Muscle layer of colon (tissue), 2 donors: ENCODE data around the gene BTBD9.
A peak's percentile ranks its signal among the peaks of the same experiment; 100 is the strongest.

ENCODE experiments used
- H3K27ac ChIP-seq: one replicate; pipeline ENCODE4 v1.7.0; 2013; ENCODE audit warnings: low read depth, mild to moderate bottlenecking, low read length, moderate library complexity
- H3K27me3 ChIP-seq, 2 donors: one replicate each; pipeline ENCODE4 v1.7.0; 2013; ENCODE audit warnings: low read length in 2 of 2, mild to moderate bottlenecking in 2 of 2; ENCODE audit not compliant: insufficient read depth in 2 of 2, control insufficient read depth in 1 of 2
- H3K36me3 ChIP-seq: one replicate; pipeline ENCODE4 v1.7.0; 2013; ENCODE audit warnings: mild to moderate bottlenecking, low read length; ENCODE audit not compliant: insufficient read depth
- H3K4me1 ChIP-seq: one replicate; pipeline ENCODE4 v1.7.0; 2013; ENCODE audit warnings: mild to moderate bottlenecking, low read length; ENCODE audit not compliant: insufficient read depth
- H3K4me3 ChIP-seq, 2 donors: one replicate each; pipeline ENCODE4 v1.7.0; 2013; ENCODE audit warnings: low read length in 2 of 2, low read depth in 1 of 2, mild to moderate bottlenecking in 1 of 2, moderate library complexity in 1 of 2
- H3K9ac ChIP-seq: one replicate; pipeline ENCODE4 v1.7.0; 2013; ENCODE audit warnings: low read length
- H3K9me3 ChIP-seq: one replicate; pipeline ENCODE4 v1.7.0; 2013; ENCODE audit warnings: mild to moderate bottlenecking, low read length
- donor health status: abdominal sarcoma.
- donor health status: Adenocarcinoma of cecum.

BTBD9 gene

GRCh38 chr6:38218235-38218634, 421.5 kb downstream of the BTBD9 start:
- no peak overlapping the region for H3K9ac ChIP-seq
- H3K36me3 ChIP-seq = no peaks in the 10 kb centered on the region
- no peaks in the 10 kb centered on the region for H3K27me3 ChIP-seq
- peaks cover 9% of the 10 kb centered on the region for H3K4me1 ChIP-seq
- H3K27ac ChIP-seq = no peak overlapping the region
- H3K4me3 ChIP-seq = no peak overlapping the region
- H3K9me3 ChIP-seq = no peaks in the 10 kb centered on the region

GRCh38 chr6:38216451-38216850, 423.3 kb downstream of the BTBD9 start:
- H3K36me3 ChIP-seq = no peaks in the 10 kb centered on the region
- no peak overlapping the region for H3K4me3 ChIP-seq
- H3K4me1 ChIP-seq = peaks cover 27% of the 10 kb centered on the region

GRCh38 chr6:38215651-38216311, 423.9 kb downstream of the BTBD9 start:
- no peaks in the 10 kb centered on the region for H3K27me3 ChIP-seq
- H3K4me1 ChIP-seq = peaks cover 27% of the 10 kb centered on the region
- no peaks in the 10 kb centered on the region for H3K36me3 ChIP-seq
- no peaks in the 10 kb centered on the region for H3K9me3 ChIP-seq
- no peak overlapping the region for H3K4me3 ChIP-seq
- H3K9ac ChIP-seq = no peak overlapping the region
- H3K27ac ChIP-seq = no peak overlapping the region

More at GRCh38 chr6:38216451-38216850, 423.3 kb downstream of the BTBD9 start:
- H3K27ac ChIP-seq = no peak overlapping the region
- no peaks in the 10 kb centered on the region for H3K9me3 ChIP-seq
- no peaks in the 10 kb centered on the region for H3K27me3 ChIP-seq
- H3K9ac ChIP-seq = no peak overlapping the region

GRCh38 chr6:38215225-38215624, 424.5 kb downstream of the BTBD9 start:
- Histone ChIP-seq H3K9me3 (no peaks in the 10 kb centered on the region), H3K27ac (no peak overlapping the region), H3K4me1 (peaks cover 33% of the 10 kb centered on the region), H3K36me3 (no peaks in the 10 kb centered on the region), H3K9ac (no peak overlapping the region), H3K4me3 (no peak overlapping the region), H3K27me3 (no peaks in the 10 kb centered on the region)

GRCh38 chr6:38214159-38214558, 425.6 kb downstream of the BTBD9 start:
- Histone ChIP-seq H3K9ac (no peak overlapping the region), H3K27ac (peak overlapping the region; percentile 52), H3K4me3 (no peak overlapping the region), H3K27me3 (no peaks in the 10 kb centered on the region), H3K4me1 (peaks cover 37% of the 10 kb centered on the region), H3K9me3 (no peaks in the 10 kb centered on the region), H3K36me3 (no peaks in the 10 kb centered on the region)

- Histone ChIP-seq H3K4me3 (no peak overlapping the region), H3K4me1 (peaks cover 37% of the 10 kb centered on the region), H3K36me3 (no peaks in the 10 kb centered on the region), H3K9me3 (no peaks in the 10 kb centered on the region), H3K27me3 (no peaks in the 10 kb centered on the region), H3K9ac (no peak overlapping the region), H3K27ac (no peak overlapping the region)
Measured at GRCh38 chr6:38213251-38213658, 426.5 kb downstream of the BTBD9 start.

GRCh38 chr6:38212579-38212978, 427.1 kb downstream of the BTBD9 start:
- no peaks in the 10 kb centered on the region for H3K36me3 ChIP-seq
- H3K4me3 ChIP-seq = no peak overlapping the region
- H3K27me3 ChIP-seq = no peaks in the 10 kb centered on the region
- peaks cover 37% of the 10 kb centered on the region for H3K4me1 ChIP-seq
- H3K9me3 ChIP-seq = no peaks in the 10 kb centered on the region
- no peak overlapping the region for H3K9ac ChIP-seq
- no peak overlapping the region for H3K27ac ChIP-seq

- Histone ChIP-seq H3K36me3 (no peaks in the 10 kb centered on the region), H3K9ac (no peak overlapping the region), H3K27ac (no peak overlapping the region), H3K9me3 (no peaks in the 10 kb centered on the region), H3K27me3 (no peaks in the 10 kb centered on the region), H3K4me3 (no peak overlapping the region), H3K4me1 (peaks cover 37% of the 10 kb centered on the region)
Measured at GRCh38 chr6:38212116-38212515, 427.6 kb downstream of the BTBD9 start.

- Histone ChIP-seq H3K4me3 (no peak overlapping the region), H3K27ac (no peak overlapping the region), H3K9ac (no peak overlapping the region), H3K9me3 (no peaks in the 10 kb centered on the region), H3K27me3 (no peaks in the 10 kb centered on the region), H3K36me3 (no peaks in the 10 kb centered on the region), H3K4me1 (peaks cover 32% of the 10 kb centered on the region)
Measured at GRCh38 chr6:38209371-38210260, 430.1 kb downstream of the BTBD9 start.

- Histone ChIP-seq H3K4me1 (peaks cover 26% of the 10 kb centered on the region), H3K4me3 (no peak overlapping the region), H3K27ac (no peak overlapping the region), H3K9ac (no peak overlapping the region), H3K27me3 (no peaks in the 10 kb centered on the region), H3K9me3 (no peaks in the 10 kb centered on the region), H3K36me3 (no peaks in the 10 kb centered on the region)
Measured at GRCh38 chr6:38208028-38208427, 431.7 kb downstream of the BTBD9 start.

GRCh38 chr6:38207375-38207774, 432.4 kb downstream of the BTBD9 start:
- Histone ChIP-seq H3K27ac (no peak overlapping the region), H3K4me3 (no peak overlapping the region), H3K4me1 (peaks cover 20% of the 10 kb centered on the region), H3K9me3 (no peaks in the 10 kb centered on the region), H3K27me3 (no peaks in the 10 kb centered on the region), H3K36me3 (no peaks in the 10 kb centered on the region), H3K9ac (no peak overlapping the region)
